Measurements from ENCODE around the gene DNAAF5.

Gene DNAAF5

DNA sequence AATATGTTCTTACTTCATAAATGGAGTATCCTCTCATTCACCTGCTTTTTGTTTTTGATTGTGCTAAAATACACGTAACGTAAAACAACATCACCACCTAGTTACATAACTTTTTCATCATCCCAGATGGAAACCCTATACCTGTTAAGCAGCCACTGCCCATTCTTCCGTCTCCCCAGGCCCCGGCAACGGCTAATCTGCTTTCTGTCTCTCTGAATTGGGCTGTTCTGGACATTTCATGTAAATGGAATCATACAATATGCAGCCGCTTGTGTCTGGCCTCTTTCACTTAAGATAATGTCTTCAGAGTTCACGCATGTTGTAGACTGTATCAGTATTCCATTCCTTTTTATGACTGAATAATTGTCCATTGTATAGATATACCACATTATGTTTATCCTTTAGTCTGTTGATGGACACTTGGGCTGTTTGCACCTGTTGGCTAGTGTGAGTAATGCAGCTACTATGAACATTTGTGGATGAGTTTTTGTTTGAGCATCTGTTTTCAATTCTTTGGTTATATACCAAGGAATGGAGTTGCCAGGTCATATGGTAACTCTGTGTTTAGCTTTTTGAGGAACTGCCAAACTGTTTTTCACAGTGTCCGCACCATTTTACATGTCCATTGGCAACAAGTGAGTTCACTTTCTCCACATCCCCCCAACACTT, 91.7 kb downstream of the DNAAF5 start:
- DNase-seq, result no peak

- DNase-seq, result no peak
These were observed 93.8 kb downstream of the DNAAF5 start for GRCh38 chr7:820341-820740.

- DNase-seq, result no peak
These were observed 95.2 kb downstream of the DNAAF5 start for GRCh38 chr7:821688-822087.

DNA sequence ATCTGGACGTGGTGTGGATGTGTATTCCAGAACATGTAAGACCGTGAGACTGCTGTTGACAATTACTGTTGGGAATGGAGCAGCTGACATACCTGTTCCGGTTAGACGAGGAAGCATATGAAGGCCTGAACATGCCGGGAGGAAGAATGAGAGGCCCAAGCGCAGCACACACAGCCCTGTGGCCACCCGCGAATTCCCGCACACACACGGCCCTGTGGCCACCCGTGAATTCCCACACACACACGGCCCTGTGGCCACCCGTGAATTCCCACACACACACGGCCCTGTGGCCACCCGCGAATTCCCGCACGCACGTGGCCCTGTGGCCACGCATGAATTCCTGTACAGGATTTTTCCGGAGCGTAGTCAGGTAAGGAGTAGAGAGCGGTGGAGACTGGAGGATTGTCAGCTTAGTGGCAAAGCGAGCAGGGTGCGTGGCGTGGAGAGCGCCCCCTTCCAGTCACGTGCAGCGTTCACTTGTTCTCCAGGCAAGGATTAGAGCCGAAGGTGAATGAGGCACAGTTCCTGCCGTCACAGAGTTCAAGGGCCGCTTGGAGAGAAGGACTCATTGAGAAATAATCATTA, 96.3 kb downstream of the DNAAF5 start:
- no peak for DNase-seq

DNA sequence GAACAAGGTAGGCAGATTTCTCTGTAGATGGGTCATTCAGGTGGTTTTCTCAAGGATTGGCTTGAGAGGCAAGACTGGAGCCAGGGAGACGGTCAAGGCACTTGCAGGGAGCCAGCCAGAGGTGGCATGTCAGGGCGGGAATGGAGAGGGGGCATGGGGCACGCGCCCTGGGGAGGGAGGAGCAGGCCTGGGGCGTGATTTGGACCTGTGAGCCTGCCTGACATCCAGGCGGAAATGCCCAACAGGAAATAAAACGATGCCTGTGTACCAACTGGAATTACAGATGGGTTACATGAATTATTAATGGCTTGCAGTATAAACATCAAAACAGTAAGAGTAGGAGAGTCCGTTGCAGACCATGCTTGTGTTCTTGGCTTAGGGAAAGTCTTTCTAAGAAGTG, 97.2 kb downstream of the DNAAF5 start:
- DNase-seq, result no peak

GRCh38 chr7:824081-824480, 97.6 kb downstream of the DNAAF5 start:
- DNase-seq, result no peak

DNA sequence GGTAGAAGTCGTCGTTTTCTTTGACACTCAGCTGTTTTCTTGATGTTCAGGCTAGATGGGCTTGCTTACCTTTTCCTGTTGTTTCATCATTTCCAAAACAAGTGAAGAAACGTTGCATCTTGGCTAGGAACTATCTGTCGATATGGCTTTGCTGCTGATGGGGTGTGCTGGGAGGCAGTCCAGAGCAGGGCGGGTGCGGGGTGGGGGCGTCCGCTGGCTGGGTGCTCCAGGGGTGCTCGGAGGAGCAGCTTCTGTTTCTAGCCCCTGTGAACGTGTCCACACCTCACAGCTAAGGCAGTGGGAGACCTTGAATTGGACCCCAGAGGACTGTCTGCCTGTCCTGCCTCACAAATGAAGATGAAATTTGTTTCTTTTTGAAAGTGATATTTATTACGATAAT, 98.2 kb downstream of the DNAAF5 start:
- DNase-seq, result no peak

DNA sequence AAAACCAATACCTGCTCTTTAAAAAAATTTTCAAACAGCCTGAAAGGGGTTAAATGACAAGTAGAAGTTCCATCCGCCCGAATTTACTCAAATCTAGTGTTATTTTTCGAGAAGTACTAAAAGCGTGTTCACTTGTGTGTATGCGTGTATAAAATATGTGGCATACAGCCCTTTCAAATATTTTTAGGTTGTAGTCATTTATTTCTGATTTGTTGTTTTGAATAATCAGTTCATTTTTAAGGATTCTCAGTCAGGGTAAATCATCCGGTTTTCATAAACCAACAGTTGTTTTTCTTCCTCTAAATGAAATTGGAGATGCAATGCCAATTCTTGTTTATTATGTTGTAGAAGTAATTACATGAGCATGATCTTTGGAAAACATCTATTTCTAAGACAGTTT, 98.9 kb downstream of the DNAAF5 start:
- DNase-seq, result no peak

- no peak for DNase-seq
These were observed 99.9 kb downstream of the DNAAF5 start for GRCh38 chr7:826230-826917.

GRCh38 chr7:828793-829561, 102.5 kb downstream of the DNAAF5 start:
- DNase-seq, result no peak

DNA sequence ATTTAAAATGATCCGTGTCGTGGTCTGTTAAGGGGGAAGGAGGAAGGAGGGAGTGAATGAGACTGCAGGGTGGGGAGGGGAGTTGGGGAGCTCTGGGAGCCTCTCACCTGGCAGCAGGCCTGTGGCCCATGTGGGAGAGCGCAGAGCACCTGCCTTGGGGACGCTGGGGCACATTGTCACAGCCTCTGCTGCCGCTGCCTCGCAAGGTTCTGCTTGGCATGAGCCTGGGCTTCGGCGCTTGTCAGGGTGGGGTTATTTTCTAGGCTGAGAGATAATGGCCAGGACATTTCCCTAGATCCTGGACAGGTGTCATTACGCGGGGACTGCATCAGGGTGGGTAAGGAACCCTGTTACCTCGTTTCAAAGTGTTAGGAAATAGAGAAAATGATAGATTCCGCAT, 103.6 kb downstream of the DNAAF5 start:
- DNase-seq, result no peak

GRCh38 chr7:831596-832166, 105.2 kb downstream of the DNAAF5 start:
- no peak for DNase-seq

DNA sequence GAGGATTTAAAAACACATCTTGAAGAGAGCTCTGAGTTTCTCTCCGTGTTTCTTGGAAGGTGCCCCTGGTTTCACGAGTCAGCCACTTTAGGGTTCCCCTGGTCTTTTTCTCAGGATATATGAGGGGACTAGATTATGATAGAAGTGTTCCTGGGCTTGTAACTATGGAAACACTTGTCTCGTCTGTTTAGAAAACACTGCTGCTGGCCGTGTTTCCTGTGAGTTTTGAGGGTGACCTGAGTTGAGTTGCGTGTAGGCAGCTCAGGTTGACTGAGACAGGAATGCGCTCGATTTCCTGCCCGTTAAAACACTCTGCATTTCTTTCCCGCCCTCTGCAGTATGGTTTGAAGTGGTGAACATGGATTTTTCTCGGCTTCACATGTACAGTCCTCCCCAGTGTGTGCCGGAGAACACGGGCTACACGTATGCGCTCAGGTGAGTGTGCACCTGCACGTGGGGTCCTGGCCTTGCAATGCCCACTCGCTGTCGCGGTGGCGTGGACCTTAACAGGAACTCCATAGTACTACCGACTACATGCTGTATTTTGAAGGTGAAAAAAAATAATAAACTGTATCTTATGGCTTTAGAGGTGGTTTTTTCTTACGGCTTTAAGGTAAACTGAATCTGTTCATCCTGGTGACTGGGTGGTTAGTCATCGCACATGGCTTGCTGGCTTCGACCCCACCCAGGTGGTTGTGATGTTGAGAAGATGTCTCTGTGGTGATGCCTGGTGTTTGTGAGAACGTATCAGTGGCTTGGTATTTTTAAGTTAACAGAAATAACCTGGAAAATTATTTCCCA, 105.9 kb downstream of the DNAAF5 start, which contains the start of gene SUN1:
Gene SUN1, plus strand, starts transcription at position 310 of the 801 bp plus-strand sequence. Its CDS starts 49 bp downstream, at position 359.
- DNase-seq, result peak; percentile 60

DNA sequence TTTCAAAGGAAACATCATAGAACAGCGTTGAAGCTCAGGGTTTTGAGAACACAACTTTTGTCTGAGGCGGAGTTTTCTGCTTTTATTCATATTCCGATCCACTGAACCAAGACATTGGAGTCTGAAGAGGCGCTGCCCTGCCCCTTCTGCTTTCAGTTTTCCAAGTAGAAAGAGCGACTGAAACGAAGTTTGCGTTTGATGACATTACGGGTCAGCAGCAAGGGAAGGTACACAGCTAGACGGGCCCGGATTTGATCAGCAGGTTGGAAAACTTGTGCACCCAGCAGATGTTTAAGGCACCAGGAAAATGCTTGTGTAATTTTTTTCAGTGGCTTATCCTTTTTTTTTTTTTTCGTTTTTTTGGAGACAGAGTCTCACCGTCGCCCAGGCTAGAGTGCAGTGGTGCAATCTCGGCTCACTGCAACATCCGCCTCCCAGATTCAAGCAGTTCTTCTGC, 106.5 kb downstream of the DNAAF5 start:
- DNase-seq, result no peak

DNA sequence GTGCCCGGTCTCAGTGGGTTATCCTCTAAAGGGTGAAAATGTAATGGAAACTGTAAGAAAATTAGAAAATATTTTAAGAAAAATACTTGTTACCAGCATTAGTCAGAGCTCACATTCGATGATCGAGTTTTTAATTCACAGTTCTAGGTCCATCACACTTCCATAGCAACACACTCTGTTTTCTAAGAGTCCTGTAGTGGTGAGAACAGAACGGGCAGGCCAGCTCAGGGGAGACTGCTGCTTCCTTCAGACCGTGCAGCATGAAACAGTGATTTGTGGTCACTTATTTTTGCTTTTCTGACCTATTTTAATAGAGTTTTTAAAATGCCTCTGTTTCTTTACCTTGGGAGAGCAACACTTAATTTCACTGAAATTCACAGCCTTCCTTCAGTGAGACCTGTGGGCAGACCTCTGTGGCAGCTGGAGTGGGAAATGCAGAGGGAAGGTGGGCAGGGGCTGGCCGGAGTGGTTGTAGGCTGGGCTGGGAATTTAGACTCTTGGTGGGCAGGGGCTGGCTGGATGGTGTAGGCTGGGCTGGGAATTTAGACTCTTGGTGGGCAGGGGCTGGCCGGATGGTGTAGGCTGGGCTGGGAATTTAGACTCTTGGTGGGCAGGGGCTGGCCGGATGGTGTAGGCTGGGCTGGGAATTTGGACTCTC, 107.2 kb downstream of the DNAAF5 start:
- no peak for DNase-seq

- DNase-seq, result no peak
These were observed 107.8 kb downstream of the DNAAF5 start for GRCh38 chr7:834277-834676.

DNA sequence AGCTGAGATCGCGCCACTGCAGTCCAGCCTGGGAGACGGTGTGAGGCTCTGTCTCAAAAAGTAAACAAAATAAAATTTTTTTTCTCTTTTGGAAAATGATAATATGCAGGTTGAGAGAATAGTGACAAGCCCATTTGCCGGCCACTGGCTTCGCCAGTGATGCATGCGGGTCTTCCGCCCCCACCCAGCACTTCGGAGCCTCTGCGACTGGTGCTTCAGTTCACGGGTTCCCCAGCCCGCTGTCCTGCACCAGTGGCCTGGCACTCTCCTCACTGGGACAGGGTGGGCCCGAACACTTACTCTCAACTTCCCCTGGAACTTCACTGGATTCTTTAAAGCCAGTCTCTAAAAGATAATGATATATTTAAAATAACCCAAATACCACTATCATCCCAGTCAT, 108.5 kb downstream of the DNAAF5 start:
- DNase-seq, result no peak

GRCh38 chr7:835485-836401, 109.2 kb downstream of the DNAAF5 start:
- DNase-seq, result no peak
